ENCODE results near the gene TRIM31. TPM values are rescaled to one million over a fixed set of nuclear protein-coding genes. Genes with fewer than 3 reads are reported as not detected.

TRIM31 gene
- total and polyA plus RNA-seq, 4 donors, result 0.30 to 1.4 (median 0.31) TPM; not detected in 1

- Histone ChIP-seq H3K27me3 (ENCODE audit: control insufficient read depth in 3 of 3, insufficient read depth in 3 of 3, low read length in 2 of 3) (peaks cover 0 to 20% (median 2%) of the 10 kb centered on the region in 3 donors), H3K9ac (ENCODE audit: insufficient read depth in 1 of 2, low read length in 2 of 2) (no peak overlapping the region), H3K9me3 (ENCODE audit: control insufficient read depth in 4 of 4, insufficient read depth in 3 of 4, low read length in 3 of 4) (no peaks in the 10 kb centered on the region), H3K4me1 (ENCODE audit: control insufficient read depth in 5 of 5, insufficient read depth in 5 of 5, low read length in 5 of 5) (no peaks in the 10 kb centered on the region), H3K4me3 (no peak overlapping the region), H3K36me3 (ENCODE audit: control insufficient read depth in 4 of 4, insufficient read depth in 4 of 4, low read length in 4 of 4) (no peaks in the 10 kb centered on the region), H3K27ac (ENCODE audit: low read depth in 1 of 2, low read length in 1 of 2) (no peak overlapping the region)
- no peak for DNase-seq
- no peak for ATAC-seq (ENCODE audit: insufficient read depth, low FRiP score)
- WGBS, 2 donors, result 88 to 92% methylated on average over 10 of the region's 10 CpGs
- TF ChIP-seq CTCF (IDR thresholded peaks at IDR 0.05; ENCODE audit: control extremely low read depth, extremely low read depth), result no peak
Measured at GRCh38 chr6:30150671-30151395, 37.9 kb upstream of the TRIM31 start.

- no peak for TF ChIP-seq CTCF (IDR thresholded peaks at IDR 0.05; ENCODE audit: control extremely low read depth, extremely low read depth)
- Histone ChIP-seq H3K9me3 (ENCODE audit: control insufficient read depth in 4 of 4, insufficient read depth in 3 of 4, low read length in 3 of 4) (no peaks in the 10 kb centered on the region), H3K4me3 (no peak overlapping the region), H3K9ac (ENCODE audit: insufficient read depth in 1 of 2, low read length in 2 of 2) (no peak overlapping the region), H3K4me1 (ENCODE audit: control insufficient read depth in 5 of 5, insufficient read depth in 5 of 5, low read length in 5 of 5) (no peaks in the 10 kb centered on the region), H3K27ac (ENCODE audit: low read depth in 1 of 2, low read length in 1 of 2) (no peak overlapping the region), H3K36me3 (ENCODE audit: control insufficient read depth in 4 of 4, insufficient read depth in 4 of 4, low read length in 4 of 4) (no peaks in the 10 kb centered on the region), H3K27me3 (ENCODE audit: control insufficient read depth in 3 of 3, insufficient read depth in 3 of 3, low read length in 2 of 3) (peaks cover 0 to 18% (median 2%) of the 10 kb centered on the region in 3 donors)
- WGBS, 2 donors, result 67 to 72% methylated on average over 7 of the region's 7 CpGs
- ATAC-seq (ENCODE audit: insufficient read depth, low FRiP score) (no peak), DNase-seq (no peak)
Measured at GRCh38 chr6:30149858-30150550, 37.1 kb upstream of the TRIM31 start.

GRCh38 chr6:30149234-30149633 lies 36.3 kb upstream of the TRIM31 start:
- H3K27ac ChIP-seq (ENCODE audit: low read depth in 1 of 2, low read length in 1 of 2), result no peak overlapping the region
- no peak for TF ChIP-seq CTCF (IDR thresholded peaks at IDR 0.05; ENCODE audit: control extremely low read depth, extremely low read depth)
- no peaks in the 10 kb centered on the region for H3K36me3 ChIP-seq (ENCODE audit: control insufficient read depth in 4 of 4, insufficient read depth in 4 of 4, low read length in 4 of 4)

More at GRCh38 chr6:30149234-30149633, 36.3 kb upstream of the TRIM31 start:
- H3K9ac ChIP-seq (ENCODE audit: insufficient read depth in 1 of 2, low read length in 2 of 2), result no peak overlapping the region
- ATAC-seq (ENCODE audit: insufficient read depth, low FRiP score), result no peak
- DNase-seq, result no peak
- no peaks in the 10 kb centered on the region for H3K4me1 ChIP-seq (ENCODE audit: control insufficient read depth in 5 of 5, insufficient read depth in 5 of 5, low read length in 5 of 5)
- H3K4me3 ChIP-seq, result no peak overlapping the region
- 63 to 75% methylated on average over 3 of the region's 3 CpGs for WGBS, 2 donors
- H3K27me3 ChIP-seq (ENCODE audit: control insufficient read depth in 3 of 3, insufficient read depth in 3 of 3, low read length in 2 of 3), result peaks cover 0 to 16% (median 2%) of the 10 kb centered on the region in 3 donors
- no peaks in the 10 kb centered on the region for H3K9me3 ChIP-seq (ENCODE audit: control insufficient read depth in 4 of 4, insufficient read depth in 3 of 4, low read length in 3 of 4)

Data from lung (tissue), 12 donors.